Naive B cell (primary cell): ENCODE measurements around the gene S100PBP. TPM values are rescaled to one million over a fixed set of nuclear protein-coding genes. Genes with fewer than 3 reads are reported as not detected.
A peak's percentile ranks its signal among the peaks of the same experiment; 100 is the strongest.
"Not testable (repeated sequence)": the region's sequence is repeated elsewhere in the genome, so short reads cannot be mapped to it uniquely, and the experiment has no call there.

Experiments
- ATAC-seq, 2 donors: fragments of 150-1000 bp; cut with Tn5 transposase; 2 replicates each; pipeline ENCODE4 v1.10.0; 2021; ENCODE audit warnings: low read depth in 2 of 2, mild to moderate bottlenecking in 2 of 2, moderate library complexity in 2 of 2
- DNase-seq: peaks from one replicate; pipeline ENCODE4 v3.0.0; 2022
- H3K27ac Mint-ChIP-seq, 6 donors: one replicate each; pipeline ENCODE4 v1.8.0; 2020 to 2022; ENCODE audit warnings: mild to moderate bottlenecking in 6 of 6, mixed read lengths in 6 of 6, moderate library complexity in 5 of 6, inconsistent platforms in 2 of 6
- H3K27me3 Mint-ChIP-seq, 3 donors: one replicate each; pipeline ENCODE4 v1.8.0; 2021 to 2022; ENCODE audit warnings: mixed read lengths in 3 of 3, mild to moderate bottlenecking in 1 of 3
- H3K36me3 Mint-ChIP-seq, 2 donors: one replicate each; pipeline ENCODE4 v1.8.0; 2020 to 2022; ENCODE audit warnings: mixed read lengths in 2 of 2, inconsistent platforms in 1 of 2, mild to moderate bottlenecking in 1 of 2
- H3K4me1 Mint-ChIP-seq, 3 donors: one replicate each; pipeline ENCODE4 v1.8.0; 2020 to 2022; ENCODE audit warnings: mixed read lengths in 3 of 3, inconsistent platforms in 1 of 3, mild to moderate bottlenecking in 1 of 3, moderate library complexity in 1 of 3
- H3K4me3 Mint-ChIP-seq, 8 donors: one replicate each; pipeline ENCODE4 v1.8.0; 2020 to 2022; ENCODE audit warnings: mild to moderate bottlenecking in 8 of 8, mixed read lengths in 8 of 8, moderate library complexity in 8 of 8, inconsistent platforms in 2 of 8
- H3K9me3 Mint-ChIP-seq, 7 donors: one replicate each; pipeline ENCODE4 v1.8.0; 2020 to 2022; ENCODE audit warnings: mixed read lengths in 7 of 7, mild to moderate bottlenecking in 5 of 7, inconsistent platforms in 2 of 7, moderate library complexity in 1 of 7
- polyA plus RNA-seq, 6 donors: library from polyadenylated mRNA; unstranded; fragments of 300-500 nt; fragmentation: Illumina TruSeq; gene quantifications; one replicate each; pipeline ENCODE4 v1.2.3, GENCODE V29; 2021; ENCODE audit warnings: low read depth in 6 of 6

Gene S100PBP
- polyA plus RNA-seq, 6 donors from 2014 or later: 3.6 to 24.5 (median 16.3) TPM

DNA sequence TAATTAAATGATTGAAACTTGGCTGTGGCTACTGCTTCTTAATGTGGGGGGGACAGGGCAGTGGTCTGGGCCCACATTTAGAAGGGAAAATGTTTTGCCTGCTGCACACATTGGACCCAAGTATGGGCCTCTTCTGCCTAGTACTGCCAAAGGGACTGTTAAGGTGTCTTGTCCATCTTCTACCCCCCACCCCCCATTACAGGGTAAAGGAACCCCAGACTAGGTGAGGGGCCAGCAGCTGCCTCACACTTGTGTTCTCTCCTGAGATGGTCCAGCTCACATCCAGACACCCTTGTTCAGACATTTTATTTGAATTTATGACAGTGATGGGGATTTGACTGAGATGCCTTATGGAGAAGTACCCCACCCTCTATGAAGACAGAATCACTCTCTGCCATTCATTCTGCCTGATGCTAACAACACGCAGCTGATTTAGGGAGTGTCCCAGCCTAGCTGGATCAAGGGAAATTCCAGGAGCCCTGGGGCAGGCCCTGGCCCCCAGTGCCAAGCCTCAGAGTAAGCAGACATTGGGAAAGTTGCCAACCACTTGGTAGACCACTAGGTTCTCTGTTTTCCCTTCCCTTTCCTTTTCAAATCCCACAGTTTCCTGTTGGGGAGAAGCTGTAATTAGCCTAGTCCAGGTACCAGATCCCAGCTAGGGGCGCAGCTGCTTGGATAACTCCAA is 42.4 kb upstream of the S100PBP start:
- H3K36me3 Mint-ChIP-seq: peaks cover 2 to 10% of the 10 kb centered on the region in 2 donors
- no peak overlapping the region for H3K4me3 Mint-ChIP-seq
- no peak for DNase-seq
- no peak for ATAC-seq
- H3K27me3 Mint-ChIP-seq: no peaks in the 10 kb centered on the region
- H3K4me1 Mint-ChIP-seq: peaks cover 7 to 11% (median 9%) of the 10 kb centered on the region in 3 donors
- no peaks in the 10 kb centered on the region for H3K9me3 Mint-ChIP-seq
- H3K27ac Mint-ChIP-seq: peak overlapping the region in 1 of 6 donors; percentile 57

DNA sequence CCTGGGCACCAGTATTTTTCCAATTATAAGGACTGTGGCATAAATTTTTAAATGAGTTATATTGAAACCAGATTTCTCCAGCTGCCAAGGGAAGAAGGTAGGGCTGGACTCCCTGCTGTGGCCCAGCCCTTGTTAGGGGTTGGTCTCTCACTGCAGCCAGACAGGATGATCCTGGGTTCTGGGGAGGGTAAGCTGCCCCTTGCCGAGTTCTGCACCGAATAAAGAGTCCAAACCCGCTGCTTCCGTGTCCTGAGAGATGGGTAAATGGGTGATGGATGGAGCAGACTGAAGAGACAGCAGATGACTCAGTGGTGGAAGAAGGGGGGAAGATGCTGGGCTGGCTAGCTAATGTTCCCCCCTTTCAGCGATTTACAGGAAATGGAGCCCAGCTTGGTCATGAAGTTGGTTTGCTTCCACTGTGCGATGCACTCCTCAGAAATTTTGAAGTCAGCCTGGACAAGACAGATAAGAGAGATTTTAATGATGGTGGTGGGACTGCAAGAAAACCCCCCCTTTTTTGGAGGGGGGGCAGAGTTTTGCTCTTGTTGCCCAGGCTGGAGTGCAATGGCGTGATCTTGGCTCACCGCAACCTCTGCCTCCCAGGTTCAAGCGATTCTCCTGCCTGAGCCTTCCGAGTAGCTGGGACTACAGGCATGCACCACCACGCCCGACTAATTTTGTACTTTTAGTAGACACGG is 41.7 kb upstream of the S100PBP start:
- no peaks in the 10 kb centered on the region for H3K9me3 Mint-ChIP-seq
- DNase-seq (no peak), ATAC-seq (no peak)
- H3K27me3 Mint-ChIP-seq: no peaks in the 10 kb centered on the region
- peaks cover 7 to 11% (median 9%) of the 10 kb centered on the region in 3 donors for H3K4me1 Mint-ChIP-seq
- peak overlapping the region in 1 of 6 donors; percentile 57 for H3K27ac Mint-ChIP-seq
- peaks cover 7 to 17% of the 10 kb centered on the region in 2 donors for H3K36me3 Mint-ChIP-seq
- no peak overlapping the region for H3K4me3 Mint-ChIP-seq

GRCh38 chr1:32779242-32779641 is 38.2 kb upstream of the S100PBP start:
- no peaks in the 10 kb centered on the region for H3K9me3 Mint-ChIP-seq
- H3K27ac Mint-ChIP-seq: no peak overlapping the region
- ATAC-seq: no peak
- no peak for DNase-seq
- peaks cover 15 to 17% of the 10 kb centered on the region in 2 donors for H3K36me3 Mint-ChIP-seq
- H3K4me1 Mint-ChIP-seq: no peaks in the 10 kb centered on the region
- H3K27me3 Mint-ChIP-seq: no peaks in the 10 kb centered on the region
- H3K4me3 Mint-ChIP-seq: no peak overlapping the region

DNA sequence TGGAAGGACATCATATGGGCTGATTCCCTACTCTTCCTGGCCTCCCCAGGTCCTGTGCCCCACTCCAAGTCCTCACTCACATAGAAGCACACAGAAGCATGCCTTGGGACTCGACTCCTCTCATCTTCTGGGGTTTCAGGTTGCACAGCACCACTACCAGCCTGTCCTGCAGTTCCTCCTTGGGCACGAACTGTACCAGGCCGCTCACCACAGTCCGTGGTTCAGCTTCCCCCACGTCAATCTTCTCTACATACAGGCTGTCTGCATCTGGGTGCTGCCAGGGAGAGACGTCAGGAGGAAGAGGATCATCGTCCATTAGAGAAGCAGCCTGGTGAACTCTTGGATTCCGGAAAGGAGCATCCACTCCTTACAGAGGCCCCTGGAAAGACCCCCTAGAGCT is 37.4 kb upstream of the S100PBP start:
- H3K4me1 Mint-ChIP-seq: no peaks in the 10 kb centered on the region
- ATAC-seq: no peak
- DNase-seq: no peak
- H3K27me3 Mint-ChIP-seq: no peaks in the 10 kb centered on the region
- H3K4me3 Mint-ChIP-seq: peak overlapping the region in 1 of 8 donors; percentile 42
- H3K36me3 Mint-ChIP-seq: peaks cover 17% of the 10 kb centered on the region in 2 donors
- no peaks in the 10 kb centered on the region for H3K9me3 Mint-ChIP-seq
- H3K27ac Mint-ChIP-seq: peak overlapping the region in 1 of 6 donors; percentile 49

GRCh38 chr1:32780628-32781234 is 36.7 kb upstream of the S100PBP start:
- no peak overlapping the region for H3K4me3 Mint-ChIP-seq
- H3K27ac Mint-ChIP-seq: peak overlapping the region in 1 of 6 donors; percentile 85
- peaks cover 15 to 17% of the 10 kb centered on the region in 2 donors for H3K36me3 Mint-ChIP-seq
- no peaks in the 10 kb centered on the region for H3K4me1 Mint-ChIP-seq
- ATAC-seq (no peak), DNase-seq (no peak)
- H3K27me3 Mint-ChIP-seq: no peaks in the 10 kb centered on the region
- H3K9me3 Mint-ChIP-seq: no peaks in the 10 kb centered on the region

DNA sequence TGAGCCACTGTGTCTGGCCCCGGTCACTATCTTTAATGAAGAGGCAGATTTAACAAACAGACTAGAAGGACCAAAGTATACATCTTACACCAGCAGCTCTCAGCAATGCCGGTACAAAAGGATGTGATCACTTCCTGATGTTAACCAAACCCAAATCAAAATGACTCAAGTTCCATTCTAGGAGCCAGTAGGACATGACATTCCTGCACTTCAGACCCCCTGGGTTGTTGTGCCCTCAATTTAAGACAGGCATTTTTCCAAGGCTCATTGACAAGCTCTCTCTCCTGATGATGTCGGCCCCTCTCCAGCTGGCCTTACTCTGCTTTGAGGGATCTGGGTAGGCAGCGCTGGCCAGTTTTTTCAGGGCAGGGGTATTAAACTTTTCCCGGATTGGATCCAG is 35.4 kb upstream of the S100PBP start:
- H3K27me3 Mint-ChIP-seq: no peaks in the 10 kb centered on the region
- peaks cover 11 to 17% of the 10 kb centered on the region in 2 donors for H3K36me3 Mint-ChIP-seq
- no peak for ATAC-seq
- H3K4me3 Mint-ChIP-seq: no peak overlapping the region
- no peaks in the 10 kb centered on the region for H3K4me1 Mint-ChIP-seq
- H3K27ac Mint-ChIP-seq: peak overlapping the region in 1 of 6 donors; percentile 12
- H3K9me3 Mint-ChIP-seq: no peaks in the 10 kb centered on the region
- no peak for DNase-seq

- no peak overlapping the region for H3K4me3 Mint-ChIP-seq
- H3K36me3 Mint-ChIP-seq: peaks cover 11 to 17% of the 10 kb centered on the region in 2 donors
- H3K9me3 Mint-ChIP-seq: no peaks in the 10 kb centered on the region
- no peak overlapping the region for H3K27ac Mint-ChIP-seq
- H3K27me3 Mint-ChIP-seq: no peaks in the 10 kb centered on the region
- no peak for DNase-seq
- ATAC-seq: no peak
- no peaks in the 10 kb centered on the region for H3K4me1 Mint-ChIP-seq
Measured at GRCh38 chr1:32783851-32784250, 33.6 kb upstream of the S100PBP start.

DNA sequence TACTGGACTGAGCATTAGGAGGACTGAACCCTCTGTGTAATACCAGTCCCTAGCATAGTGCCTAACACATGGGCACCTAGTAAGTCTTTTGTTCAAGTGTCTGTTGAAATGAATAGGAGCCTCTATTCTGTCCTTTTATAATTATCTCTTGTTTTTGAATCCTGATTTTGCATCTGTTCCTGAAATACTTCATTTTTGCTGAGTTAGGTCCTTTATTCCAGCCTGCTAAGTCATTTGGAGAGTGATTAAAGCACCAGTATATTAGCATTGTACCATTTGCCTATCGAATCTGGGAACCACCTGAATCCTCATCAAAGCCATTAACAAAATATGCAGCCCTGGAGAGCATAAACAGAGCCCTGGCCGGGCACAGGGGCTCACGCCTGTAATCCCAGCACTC is 32.6 kb upstream of the S100PBP start:
- no peaks in the 10 kb centered on the region for H3K9me3 Mint-ChIP-seq
- H3K4me3 Mint-ChIP-seq: no peak overlapping the region
- no peaks in the 10 kb centered on the region for H3K4me1 Mint-ChIP-seq
- no peak overlapping the region for H3K27ac Mint-ChIP-seq
- no peaks in the 10 kb centered on the region for H3K27me3 Mint-ChIP-seq
- H3K36me3 Mint-ChIP-seq: peaks cover 10 to 17% of the 10 kb centered on the region in 2 donors
- no peak for ATAC-seq
- DNase-seq: no peak

DNA sequence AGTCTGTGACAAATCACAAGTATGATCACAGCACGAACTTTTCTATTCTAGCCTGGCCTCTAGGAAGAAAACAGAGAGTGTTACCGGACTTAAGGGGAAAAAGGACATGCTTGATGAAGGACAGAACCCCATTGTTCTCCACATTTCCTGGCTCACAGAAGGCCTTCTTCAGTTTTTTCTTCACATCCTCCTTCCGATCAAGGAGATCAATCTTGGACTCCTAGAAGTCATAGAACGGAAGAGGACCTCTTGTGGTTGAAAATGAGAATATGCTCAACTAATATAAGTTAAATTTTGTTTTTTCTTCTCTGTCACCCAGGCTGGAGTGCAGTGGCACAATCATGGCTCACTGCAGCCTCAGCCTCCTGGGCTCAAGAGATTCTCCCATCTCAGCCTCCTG is 30.6 kb upstream of the S100PBP start:
- Mint-ChIP-seq H3K36me3 (peaks cover 0 to 11% of the 10 kb centered on the region in 2 donors), H3K27ac (no peak overlapping the region), H3K27me3 (no peaks in the 10 kb centered on the region), H3K4me1 (no peaks in the 10 kb centered on the region), H3K9me3 (no peaks in the 10 kb centered on the region), H3K4me3 (no peak overlapping the region)
- ATAC-seq (no peak), DNase-seq (no peak)

- DNase-seq, H3K4me3 Mint-ChIP-seq, H3K27me3 Mint-ChIP-seq, H3K36me3 Mint-ChIP-seq, H3K9me3 Mint-ChIP-seq, ATAC-seq, H3K27ac Mint-ChIP-seq, H3K4me1 Mint-ChIP-seq: not testable (repeated sequence)
Measured at GRCh38 chr1:32789356-32789755, 28.1 kb upstream of the S100PBP start.

- no peak overlapping the region for H3K4me3 Mint-ChIP-seq
- ATAC-seq (no peak), DNase-seq (no peak)
- no peaks in the 10 kb centered on the region for H3K27me3 Mint-ChIP-seq
- peaks cover 4 to 8% (median 5%) of the 10 kb centered on the region in 3 donors for H3K4me1 Mint-ChIP-seq
- H3K9me3 Mint-ChIP-seq: no peaks in the 10 kb centered on the region
- H3K27ac Mint-ChIP-seq: no peak overlapping the region
- peaks cover 5 to 7% of the 10 kb centered on the region in 2 donors for H3K36me3 Mint-ChIP-seq
Measured at GRCh38 chr1:32791881-32792280, 25.6 kb upstream of the S100PBP start.

- H3K4me1 Mint-ChIP-seq: peaks cover 12 to 40% (median 16%) of the 10 kb centered on the region in 3 donors
- not testable (repeated sequence) for H3K27me3 Mint-ChIP-seq, ATAC-seq, H3K4me3 Mint-ChIP-seq, H3K36me3 Mint-ChIP-seq, H3K9me3 Mint-ChIP-seq, H3K27ac Mint-ChIP-seq, DNase-seq
Measured at GRCh38 chr1:32795763-32796162, 21.7 kb upstream of the S100PBP start.

DNA sequence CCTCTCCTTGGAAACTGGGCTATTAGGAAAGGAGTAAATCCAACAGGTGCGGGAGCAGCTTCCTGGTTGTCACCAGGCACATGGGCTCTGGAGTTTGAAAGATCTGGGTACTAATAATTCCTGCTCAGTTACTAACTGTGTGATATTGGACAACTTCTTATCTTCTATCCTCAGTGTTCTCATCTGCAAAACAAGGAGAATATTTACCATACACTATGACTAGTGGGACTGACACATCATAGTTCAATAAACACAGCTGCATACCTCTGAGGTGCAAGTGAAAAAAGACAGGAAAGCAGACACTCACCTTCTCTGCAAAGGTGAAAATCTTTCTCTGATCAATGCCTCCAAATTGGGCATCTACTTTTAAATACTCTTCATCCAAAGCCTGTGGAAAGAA is 20.0 kb upstream of the S100PBP start:
- Mint-ChIP-seq H3K27ac (peak overlapping the region in 3 of 6 donors; percentile 50 to 78 (median 59)), H3K9me3 (no peaks in the 10 kb centered on the region), H3K4me1 (peaks cover 16 to 45% (median 16%) of the 10 kb centered on the region in 3 donors)

DNA sequence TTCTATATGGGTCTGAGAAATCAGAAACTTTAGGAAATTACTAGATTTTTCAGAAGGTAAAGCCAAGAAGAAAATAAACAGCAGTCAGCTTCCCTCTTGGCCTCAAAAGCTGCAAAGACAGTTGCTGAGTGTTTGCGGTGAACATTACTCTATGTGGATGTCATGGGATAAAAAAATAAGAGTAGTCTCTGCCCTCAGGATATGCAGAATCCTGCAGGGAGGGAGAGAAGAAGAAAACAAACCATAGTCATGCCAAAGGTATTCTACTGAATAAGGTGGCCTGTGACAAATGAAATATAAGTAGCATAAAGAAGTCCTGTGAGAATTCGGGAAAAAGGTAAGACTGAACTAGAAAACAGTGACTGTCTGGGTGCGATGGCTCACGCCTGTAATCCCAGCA is 19.3 kb upstream of the S100PBP start:
- Mint-ChIP-seq H3K36me3 (peaks cover 11 to 14% of the 10 kb centered on the region in 2 donors), H3K4me1 (peaks cover 11 to 45% (median 16%) of the 10 kb centered on the region in 3 donors)

More for the DNA sequence above, 20.0 kb upstream of the S100PBP start:
- DNase-seq: no peak
- Mint-ChIP-seq H3K36me3 (peaks cover 13 to 18% of the 10 kb centered on the region in 2 donors), H3K27me3 (no peaks in the 10 kb centered on the region), H3K4me3 (peak overlapping the region in 1 of 8 donors; percentile 54)
- no peak for ATAC-seq

More for the DNA sequence above, 19.3 kb upstream of the S100PBP start:
- no peak for ATAC-seq
- Mint-ChIP-seq H3K4me3 (no peak overlapping the region), H3K27ac (peak overlapping the region in 3 of 6 donors; percentile 9 to 83 (median 44)), H3K27me3 (no peaks in the 10 kb centered on the region), H3K9me3 (no peaks in the 10 kb centered on the region)
- DNase-seq: no peak
